Hematopoietic multipotent progenitor cell treated with erythropoietin and hydrocortisone succinate and interleukin-3 and kit ligand, for 17 days (in vitro differentiated cells): Measurements from ENCODE around the gene LTB4R.

Experiments
- DNase-seq: peaks from one replicate; pipeline ENCODE4 v3.0.0-alpha.2; 2015; ENCODE audit warnings: low spot score

Gene LTB4R

GRCh38 chr14:24310646-24311604 is at the start of gene LTB4R:
LTB4R (plus strand) TSS chr14:24311502; CDS start chr14:24315652, 4,150 bp downstream.
- DNase-seq = peak; percentile 80

GRCh38 chr14:24261969-24262327 is 49.4 kb upstream of the LTB4R start:
- DNase-seq = no peak

GRCh38 chr14:24262821-24263733 is 48.2 kb upstream of the LTB4R start, which contains the start of gene TGM1:
TGM1 (minus strand) TSS chr14:24263177; CDS start chr14:24262352, 825 bp downstream.
- DNase-seq = no peak

- no peak for DNase-seq
Measured at GRCh38 chr14:24263848-24264247, 47.5 kb upstream of the LTB4R start.

GRCh38 chr14:24264298-24264697 is 47.0 kb upstream of the LTB4R start:
- DNase-seq = no peak

- DNase-seq = no peak
Measured at GRCh38 chr14:24266344-24267244, 44.7 kb upstream of the LTB4R start.

- no peak for DNase-seq
Measured at GRCh38 chr14:24267516-24267915, 43.8 kb upstream of the LTB4R start.

- DNase-seq = no peak
Measured at GRCh38 chr14:24268225-24268624, 43.1 kb upstream of the LTB4R start.

- no peak for DNase-seq
Measured at GRCh38 chr14:24269368-24269767, 41.9 kb upstream of the LTB4R start.

- DNase-seq = no peak
Measured at GRCh38 chr14:24269910-24270536, 41.3 kb upstream of the LTB4R start.

GRCh38 chr14:24270537-24271133 is 40.7 kb upstream of the LTB4R start:
- DNase-seq = no peak

GRCh38 chr14:24271134-24271833 is 40.0 kb upstream of the LTB4R start, which contains the start of gene RABGGTA:
RABGGTA (minus strand) TSS chr14:24271597; CDS start chr14:24271115, 482 bp downstream.
- DNase-seq = peak; percentile 91

- no peak for DNase-seq
Measured at GRCh38 chr14:24271834-24272263, 39.5 kb upstream of the LTB4R start.

GRCh38 chr14:24272467-24272866 is 38.8 kb upstream of the LTB4R start:
- DNase-seq = no peak

- DNase-seq = no peak
Measured at GRCh38 chr14:24273422-24273998, 37.8 kb upstream of the LTB4R start.

GRCh38 chr14:24274101-24274543 is 37.2 kb upstream of the LTB4R start:
- DNase-seq = peak; percentile 36

GRCh38 chr14:24277071-24277470 is 34.2 kb upstream of the LTB4R start:
- DNase-seq = no peak

- no peak for DNase-seq
Measured at GRCh38 chr14:24277606-24278321, 33.5 kb upstream of the LTB4R start.

- no peak for DNase-seq
Measured at GRCh38 chr14:24278424-24278823, 32.9 kb upstream of the LTB4R start.
